Ovary (tissue), 3 donors: ENCODE data around the gene CRLF2.
"Not testable (repeated sequence)": the region's sequence is repeated elsewhere in the genome, so short reads cannot be mapped to it uniquely, and the experiment has no call there.

Experiments used
- EP300 ChIP-seq: sonication (generic); formaldehyde crosslinking; IDR thresholded peaks from one replicate; pipeline ENCODE4 v1.6.1; 2017; ENCODE audit warnings: antibody characterized with exemption
- POLR2A ChIP-seq: fragments of 450-650 bp; IDR thresholded peaks from one replicate; pipeline ENCODE4 v1.6.1; 2017; ENCODE audit warnings: antibody characterized with exemption, mild to moderate bottlenecking, moderate library complexity
- TF ChIP-seq, protein P1 (sequence below), 3 donors: fragments of 450-650 bp in 2 of 3; fragments of 200-600 bp in 1 of 3; IDR thresholded peaks; one replicate each; pipeline versions ENCODE4 v1.5.1 to v1.8.0; 2016 to 2022; ENCODE audit warnings: antibody characterized with exemption in 3 of 3, mild to moderate bottlenecking in 1 of 3
- donor health status: DM: no; HTN: no; CAD: no.

DNA sequence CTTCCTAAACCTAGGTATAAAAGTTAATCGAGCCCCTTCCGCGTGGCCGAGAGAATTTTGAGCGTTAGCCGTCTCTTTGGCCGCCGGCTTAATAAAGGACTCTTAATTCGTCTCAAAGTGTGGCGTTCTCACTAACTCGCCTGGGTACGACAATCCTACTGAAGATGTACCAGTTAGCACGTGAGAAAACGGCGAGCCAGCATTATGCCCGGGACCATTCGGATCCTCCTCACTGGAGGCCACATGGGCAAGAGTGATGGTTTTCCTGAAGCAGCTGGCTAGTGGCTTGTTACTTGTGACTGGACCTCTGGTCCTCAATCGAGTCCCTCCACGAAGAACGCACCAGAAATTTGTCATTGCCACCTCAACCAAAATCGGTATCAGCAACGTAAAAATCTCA, 39.0 kb downstream of the CRLF2 start:
- not testable (repeated sequence) for TF ChIP-seq EP300, POLR2A
- TF ChIP-seq, protein P1, sequence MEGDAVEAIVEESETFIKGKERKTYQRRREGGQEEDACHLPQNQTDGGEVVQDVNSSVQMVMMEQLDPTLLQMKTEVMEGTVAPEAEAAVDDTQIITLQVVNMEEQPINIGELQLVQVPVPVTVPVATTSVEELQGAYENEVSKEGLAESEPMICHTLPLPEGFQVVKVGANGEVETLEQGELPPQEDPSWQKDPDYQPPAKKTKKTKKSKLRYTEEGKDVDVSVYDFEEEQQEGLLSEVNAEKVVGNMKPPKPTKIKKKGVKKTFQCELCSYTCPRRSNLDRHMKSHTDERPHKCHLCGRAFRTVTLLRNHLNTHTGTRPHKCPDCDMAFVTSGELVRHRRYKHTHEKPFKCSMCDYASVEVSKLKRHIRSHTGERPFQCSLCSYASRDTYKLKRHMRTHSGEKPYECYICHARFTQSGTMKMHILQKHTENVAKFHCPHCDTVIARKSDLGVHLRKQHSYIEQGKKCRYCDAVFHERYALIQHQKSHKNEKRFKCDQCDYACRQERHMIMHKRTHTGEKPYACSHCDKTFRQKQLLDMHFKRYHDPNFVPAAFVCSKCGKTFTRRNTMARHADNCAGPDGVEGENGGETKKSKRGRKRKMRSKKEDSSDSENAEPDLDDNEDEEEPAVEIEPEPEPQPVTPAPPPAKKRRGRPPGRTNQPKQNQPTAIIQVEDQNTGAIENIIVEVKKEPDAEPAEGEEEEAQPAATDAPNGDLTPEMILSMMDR (IDR thresholded peaks at IDR 0.05): not testable (repeated sequence)
